ENCODE data around the gene CBX5.

GRCh38 chr12:54328595-54329337 lies 48.8 kb upstream of the CBX5 start:
- no peak for TF ChIP-seq EZH2 (IDR thresholded peaks at IDR 0.05; ENCODE audit: insufficient read depth, poor library complexity, severe bottlenecking)
- no peak for TF ChIP-seq EZH2phosphoT487 (IDR thresholded peaks at IDR 0.05; ENCODE audit: insufficient read depth, low read depth)

Measured in GM23248 (cell line).